NT2/D1 (cell line): Measurements from ENCODE around the gene HOXD11.

ENCODE experiments used
- SUZ12 ChIP-seq: IDR thresholded peaks from 2 replicates; pipeline ENCODE4 v1.6.1; 2011; ENCODE audit not compliant: insufficient read length, insufficient read depth; ENCODE audit errors: extremely low read depth
- YY1 ChIP-seq: IDR thresholded peaks from 2 replicates; pipeline ENCODE4 v1.6.1; 2011; ENCODE audit not compliant: insufficient read length, insufficient read depth
- ZNF274 ChIP-seq: IDR thresholded peaks from 2 replicates; pipeline ENCODE4 v1.6.1; 2011; ENCODE audit warnings: mild to moderate bottlenecking, low read depth, low read length

DNA sequence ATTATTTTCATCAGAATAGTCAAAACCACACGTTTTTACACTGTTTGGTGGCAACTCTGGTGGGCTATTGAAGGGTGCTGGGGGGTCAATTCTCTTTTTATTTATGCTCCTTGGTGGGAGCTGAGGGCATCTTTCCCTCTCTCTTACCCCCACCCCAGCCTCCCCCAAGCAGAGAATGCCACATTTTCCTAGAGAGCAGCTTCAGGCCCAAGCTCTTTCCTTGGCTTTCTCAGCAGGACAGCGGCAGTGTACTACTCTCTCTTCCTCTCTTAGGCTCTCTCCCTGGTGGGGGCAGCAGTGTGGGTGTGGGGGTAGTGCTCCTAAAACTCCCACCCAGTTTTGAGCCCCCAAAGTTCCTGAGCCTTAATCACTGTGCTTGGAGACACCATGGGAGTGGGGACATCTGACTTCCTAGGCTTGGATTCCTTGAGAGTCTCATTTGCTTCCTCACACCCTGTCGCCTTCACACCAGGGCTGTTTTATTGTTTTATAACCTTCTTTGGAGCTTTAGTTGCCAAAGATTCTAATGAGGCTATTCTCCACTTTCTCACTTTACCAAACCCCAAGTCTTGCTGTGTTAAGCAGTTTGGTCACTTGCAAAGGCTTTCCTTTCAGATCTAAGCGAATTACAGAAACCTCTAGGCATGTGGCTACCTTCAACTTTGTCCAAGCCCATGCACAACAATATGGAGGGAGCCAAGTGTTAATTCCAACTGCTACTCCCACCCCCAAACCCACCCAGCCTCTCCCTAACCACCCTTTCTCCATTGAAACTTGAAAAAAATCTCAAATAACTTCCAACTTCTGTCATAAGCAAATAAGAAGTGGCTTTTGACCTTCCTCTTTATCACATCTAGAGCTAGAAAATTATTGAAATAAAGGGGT, 38.2 kb downstream of the HOXD11 start:
- TF ChIP-seq ZNF274 (no peak), YY1 (no peak), SUZ12 (no peak)
